HG03460 (cell line): ENCODE results near the gene SULF2.
"Not testable (repeated sequence)": the region's sequence is repeated elsewhere in the genome, so short reads cannot be mapped to it uniquely, and the experiment has no call there.

Experiments
- ATAC-seq: cut with Tn5 transposase; IDR thresholded peaks from one replicate; pipeline ENCODE4 v1.9.1; 2021; ENCODE audit not compliant: unreplicated experiment

SULF2 gene

GRCh38 chr20:47785311-47785853, at the start of gene SULF2:
SULF2 (minus strand) TSS chr20:47785481; CDS start chr20:47757363, 28,118 bp downstream.
- ATAC-seq: no peak

- ATAC-seq: not testable (repeated sequence)
Measured at GRCh38 chr20:47831675-47832074, 46.4 kb upstream of the SULF2 start.

GRCh38 chr20:47826716-47827115, 41.4 kb upstream of the SULF2 start:
- not testable (repeated sequence) for ATAC-seq

GRCh38 chr20:47826006-47826405, 40.7 kb upstream of the SULF2 start:
- ATAC-seq: not testable (repeated sequence)

- no peak for ATAC-seq
Measured at GRCh38 chr20:47825011-47825762, 39.9 kb upstream of the SULF2 start.

GRCh38 chr20:47823941-47824340, 38.7 kb upstream of the SULF2 start:
- not testable (repeated sequence) for ATAC-seq

GRCh38 chr20:47821481-47822100, 36.3 kb upstream of the SULF2 start:
- ATAC-seq: no peak

GRCh38 chr20:47818996-47819609, 33.8 kb upstream of the SULF2 start:
- no peak for ATAC-seq

- no peak for ATAC-seq
Measured at GRCh38 chr20:47818466-47818865, 33.2 kb upstream of the SULF2 start.

GRCh38 chr20:47818016-47818415, 32.7 kb upstream of the SULF2 start:
- no peak for ATAC-seq

- no peak for ATAC-seq
Measured at GRCh38 chr20:47817573-47817972, 32.3 kb upstream of the SULF2 start.

- no peak for ATAC-seq
Measured at GRCh38 chr20:47816487-47817451, 31.5 kb upstream of the SULF2 start.

GRCh38 chr20:47815866-47816265, 30.6 kb upstream of the SULF2 start:
- no peak for ATAC-seq

GRCh38 chr20:47815416-47815806, 30.1 kb upstream of the SULF2 start:
- ATAC-seq: no peak

GRCh38 chr20:47814632-47815415, 29.5 kb upstream of the SULF2 start:
- no peak for ATAC-seq

- no peak for ATAC-seq
Measured at GRCh38 chr20:47810721-47811347, 25.6 kb upstream of the SULF2 start.

- ATAC-seq: no peak
Measured at GRCh38 chr20:47810116-47810677, 24.9 kb upstream of the SULF2 start.

- no peak for ATAC-seq
Measured at GRCh38 chr20:47809161-47809960, 24.1 kb upstream of the SULF2 start.
